Measurements from ENCODE around the gene HK2. TPM values are rescaled to one million over a fixed set of nuclear protein-coding genes. Genes with fewer than 3 reads are reported as not detected.
A peak's percentile ranks its signal among the peaks of the same experiment; 100 is the strongest.

Gene HK2
- total RNA-seq, 2 donors from 2014 or later: 21.5 to 31.5 TPM

DNA sequence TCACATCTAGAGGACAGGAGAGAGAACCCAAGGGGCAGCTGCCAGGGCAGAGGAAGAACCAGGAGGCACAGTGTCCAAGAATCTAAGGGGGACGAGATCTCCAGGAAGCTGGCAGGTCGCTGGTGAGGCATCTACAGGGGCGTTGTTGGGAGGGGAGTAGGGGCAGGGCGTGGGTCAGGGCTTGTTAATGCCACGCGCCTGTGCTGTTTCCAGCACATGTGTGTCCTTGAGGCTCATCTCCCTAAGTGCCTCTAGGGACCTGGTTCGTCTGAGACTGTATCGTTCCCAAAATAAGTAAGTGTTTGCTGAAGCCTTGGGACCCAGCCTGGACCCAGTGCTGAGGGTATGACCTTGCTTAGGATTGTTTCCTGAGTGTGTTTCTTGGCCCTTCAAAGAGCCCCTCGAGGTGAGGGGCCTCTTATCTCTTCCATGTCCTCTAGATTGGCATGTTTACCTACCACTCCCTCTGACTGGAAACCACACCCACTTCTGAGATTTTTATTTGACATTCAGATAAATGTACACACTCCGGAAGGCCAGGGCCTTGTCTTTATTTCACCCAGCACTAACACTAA, 22.2 kb downstream of the HK2 start:
- WGBS, 2 experiments (ENCODE audit: insufficient coverage in 1 of 2, insufficient read length in 1 of 2): 92 to 95% methylated on average over 10 of the region's 10 CpGs
- no peak overlapping the region for H3K4me3 Mint-ChIP-seq

DNA sequence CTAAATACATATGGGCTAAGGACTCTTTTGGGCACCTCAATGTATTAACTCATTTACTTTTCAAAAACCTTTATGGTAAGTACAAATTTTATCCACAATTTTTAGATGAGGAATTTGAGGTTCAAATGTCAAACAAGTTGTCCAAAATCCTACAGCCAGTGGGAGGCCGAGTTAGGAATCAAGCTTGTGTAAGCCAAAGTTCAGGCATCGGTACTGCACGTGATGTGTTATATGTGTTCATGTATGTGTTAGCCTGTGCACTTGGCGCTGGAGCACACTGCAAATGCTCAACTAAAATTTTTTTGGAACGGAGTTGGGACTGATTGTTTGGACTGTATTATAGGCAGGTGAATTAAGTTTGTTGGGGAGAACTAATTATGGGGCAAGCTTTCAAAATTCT, 22.7 kb downstream of the HK2 start:
- no peak overlapping the region for H3K4me3 Mint-ChIP-seq
- no peaks in the 10 kb centered on the region for H3K9me3 Mint-ChIP-seq
- peak overlapping the region; percentile 16 for H3K27ac Mint-ChIP-seq
- Histone ChIP-seq H3K27me3 (ENCODE audit: control insufficient read depth, insufficient read depth, low read length, poor library complexity, severe bottlenecking) (no peaks in the 10 kb centered on the region), H3K4me3 (ENCODE audit: low read length) (no peak overlapping the region), H3K9me3 (ENCODE audit: control insufficient read depth, low read length) (no peaks in the 10 kb centered on the region), H3K27ac (ENCODE audit: low read depth, low read length) (no peak overlapping the region), H3K36me3 (ENCODE audit: control insufficient read depth, insufficient read depth, low read length) (peaks cover 19% of the 10 kb centered on the region), H3K4me1 (ENCODE audit: control insufficient read depth, insufficient read depth, low read length) (no peaks in the 10 kb centered on the region), H3K9ac (ENCODE audit: extremely low read depth, low read length, poor library complexity, severe bottlenecking) (no peak overlapping the region)
- peaks cover 32% of the 10 kb centered on the region for H3K36me3 Mint-ChIP-seq (ENCODE audit: low read depth)
- peaks cover 11% of the 10 kb centered on the region for H3K4me1 Mint-ChIP-seq
- DNase-seq: no peak
- H3K27me3 Mint-ChIP-seq (ENCODE audit: insufficient read depth): no peaks in the 10 kb centered on the region
- no peak for TF ChIP-seq CTCF (conservative IDR thresholded peaks at IDR 0.05)
- 93 to 100% methylated on average over 5 of the region's 5 CpGs for WGBS, 2 experiments (ENCODE audit: insufficient coverage in 1 of 2, insufficient read length in 1 of 2)

More for the DNA sequence above, 22.2 kb downstream of the HK2 start:
- Histone ChIP-seq H3K4me1 (ENCODE audit: control insufficient read depth, insufficient read depth, low read length) (no peaks in the 10 kb centered on the region), H3K9ac (ENCODE audit: extremely low read depth, low read length, poor library complexity, severe bottlenecking) (no peak overlapping the region), H3K4me3 (ENCODE audit: low read length) (no peak overlapping the region), H3K36me3 (ENCODE audit: control insufficient read depth, insufficient read depth, low read length) (peaks cover 19% of the 10 kb centered on the region), H3K27ac (ENCODE audit: low read depth, low read length) (no peak overlapping the region), H3K27me3 (ENCODE audit: control insufficient read depth, insufficient read depth, low read length, poor library complexity, severe bottlenecking) (no peaks in the 10 kb centered on the region), H3K9me3 (ENCODE audit: control insufficient read depth, low read length) (no peaks in the 10 kb centered on the region)
- no peak for DNase-seq
- Mint-ChIP-seq H3K27ac (no peak overlapping the region), H3K4me1 (peaks cover 11% of the 10 kb centered on the region), H3K27me3 (ENCODE audit: insufficient read depth) (no peaks in the 10 kb centered on the region), H3K9me3 (no peaks in the 10 kb centered on the region), H3K36me3 (ENCODE audit: low read depth) (peaks cover 32% of the 10 kb centered on the region)
- TF ChIP-seq CTCF (conservative IDR thresholded peaks at IDR 0.05): no peak

- no peak overlapping the region for H3K27ac Mint-ChIP-seq
- peaks cover 19% of the 10 kb centered on the region for H3K36me3 ChIP-seq (ENCODE audit: control insufficient read depth, insufficient read depth, low read length)
- H3K9me3 ChIP-seq (ENCODE audit: control insufficient read depth, low read length): no peaks in the 10 kb centered on the region
- peaks cover 32% of the 10 kb centered on the region for H3K36me3 Mint-ChIP-seq (ENCODE audit: low read depth)
- 97 to 100% methylated on average over 1 to 4 of the region's 4 CpGs for WGBS, 2 experiments (ENCODE audit: insufficient coverage in 1 of 2, insufficient read length in 1 of 2)
- no peaks in the 10 kb centered on the region for H3K4me1 ChIP-seq (ENCODE audit: control insufficient read depth, insufficient read depth, low read length)
- H3K4me1 Mint-ChIP-seq: peaks cover 11% of the 10 kb centered on the region
- no peak for TF ChIP-seq CTCF (conservative IDR thresholded peaks at IDR 0.05)
- no peak for DNase-seq
- no peak overlapping the region for H3K4me3 ChIP-seq (ENCODE audit: low read length)
- no peak overlapping the region for H3K27ac ChIP-seq (ENCODE audit: low read depth, low read length)
- H3K9ac ChIP-seq (ENCODE audit: extremely low read depth, low read length, poor library complexity, severe bottlenecking): no peak overlapping the region
- no peak overlapping the region for H3K4me3 Mint-ChIP-seq
- H3K27me3 ChIP-seq (ENCODE audit: control insufficient read depth, insufficient read depth, low read length, poor library complexity, severe bottlenecking): no peaks in the 10 kb centered on the region
- H3K9me3 Mint-ChIP-seq: no peaks in the 10 kb centered on the region
- no peaks in the 10 kb centered on the region for H3K27me3 Mint-ChIP-seq (ENCODE audit: insufficient read depth)
Measured at GRCh38 chr2:74857215-74857614, 23.3 kb downstream of the HK2 start.

Data from endodermal cell (in vitro differentiated cells).